SIG-M5 treated with dmso at 0.1 percent for 504 hours (cell line): ENCODE measurements around the gene TECPR1.

Experiments used
- DNase-seq: peaks from one replicate; lab custom pipeline; 2025; ENCODE audit not compliant: unreplicated experiment; lab: John Stamatoyannopoulos, UW

The TECPR1 gene

DNA sequence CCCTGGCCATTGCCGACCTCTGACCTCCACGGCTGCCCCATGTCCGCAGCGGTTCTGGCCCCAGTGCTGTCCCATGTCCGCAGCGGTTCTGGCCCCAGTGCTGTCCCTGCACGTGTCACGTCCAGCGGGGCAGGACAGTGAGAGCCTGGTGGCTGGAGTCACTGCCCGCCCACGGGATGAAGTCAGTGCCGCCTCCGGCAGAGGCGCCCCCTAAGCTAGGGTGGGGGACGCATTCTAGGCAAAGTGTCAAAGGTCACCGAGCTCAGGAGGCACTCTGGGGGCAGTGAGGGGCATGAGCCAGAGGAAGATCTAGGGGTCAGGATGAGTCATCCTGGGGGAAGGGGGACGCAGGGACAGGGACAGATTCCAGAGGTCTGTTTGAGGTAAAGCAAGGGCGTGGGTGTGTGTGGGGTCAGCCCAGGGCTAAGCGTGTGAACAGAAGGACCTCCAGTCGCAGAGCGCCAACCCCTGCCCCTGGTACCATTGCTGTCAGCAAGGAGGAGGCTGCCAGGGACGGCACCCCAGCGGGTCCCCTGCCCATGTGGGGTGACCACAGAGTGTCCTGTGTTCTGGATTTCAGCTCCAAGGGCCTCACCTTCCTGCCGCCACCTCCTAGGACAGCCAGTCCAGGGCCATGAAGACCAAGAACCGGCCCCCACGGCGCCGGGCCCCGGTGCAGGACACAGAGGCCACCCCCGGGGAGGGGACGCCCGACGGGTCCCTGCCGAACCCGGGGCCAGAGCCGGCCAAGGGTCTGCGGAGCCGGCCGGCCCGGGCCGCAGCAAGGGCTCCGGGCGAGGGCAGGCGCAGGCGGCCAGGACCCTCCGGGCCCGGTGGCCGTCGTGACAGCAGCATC lies 40.1 kb downstream of the TECPR1 start:
- DNase-seq = no peak

DNA sequence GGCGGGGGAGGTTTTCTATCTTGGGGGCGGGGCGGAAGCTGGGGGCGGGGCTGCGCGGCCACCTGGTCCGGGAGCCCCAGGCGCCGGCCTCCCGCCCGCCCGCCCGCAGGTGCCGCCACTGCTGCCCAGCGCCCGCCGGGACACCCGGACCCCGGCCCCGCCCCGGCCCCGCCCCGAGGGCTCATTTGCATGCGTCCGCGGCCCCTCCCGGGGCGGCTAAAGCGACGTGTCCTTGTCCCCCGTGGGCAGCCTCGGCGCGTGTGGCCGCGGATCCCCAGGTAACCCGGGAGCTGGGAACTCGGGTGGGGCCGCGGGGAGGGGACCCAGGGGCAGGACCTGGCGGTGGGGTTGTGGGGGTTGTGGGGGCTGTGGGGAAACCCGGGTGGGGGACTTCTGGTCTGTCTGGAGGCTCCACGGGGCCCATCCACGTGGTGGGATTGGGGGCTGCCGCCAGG lies 40.8 kb downstream of the TECPR1 start, which contains the start of gene BHLHA15:
BHLHA15 (plus strand) TSS at position 219 of the 455 bp plus-strand sequence. CDS start 871 bp downstream, outside the sequence.
- no peak for DNase-seq

DNA sequence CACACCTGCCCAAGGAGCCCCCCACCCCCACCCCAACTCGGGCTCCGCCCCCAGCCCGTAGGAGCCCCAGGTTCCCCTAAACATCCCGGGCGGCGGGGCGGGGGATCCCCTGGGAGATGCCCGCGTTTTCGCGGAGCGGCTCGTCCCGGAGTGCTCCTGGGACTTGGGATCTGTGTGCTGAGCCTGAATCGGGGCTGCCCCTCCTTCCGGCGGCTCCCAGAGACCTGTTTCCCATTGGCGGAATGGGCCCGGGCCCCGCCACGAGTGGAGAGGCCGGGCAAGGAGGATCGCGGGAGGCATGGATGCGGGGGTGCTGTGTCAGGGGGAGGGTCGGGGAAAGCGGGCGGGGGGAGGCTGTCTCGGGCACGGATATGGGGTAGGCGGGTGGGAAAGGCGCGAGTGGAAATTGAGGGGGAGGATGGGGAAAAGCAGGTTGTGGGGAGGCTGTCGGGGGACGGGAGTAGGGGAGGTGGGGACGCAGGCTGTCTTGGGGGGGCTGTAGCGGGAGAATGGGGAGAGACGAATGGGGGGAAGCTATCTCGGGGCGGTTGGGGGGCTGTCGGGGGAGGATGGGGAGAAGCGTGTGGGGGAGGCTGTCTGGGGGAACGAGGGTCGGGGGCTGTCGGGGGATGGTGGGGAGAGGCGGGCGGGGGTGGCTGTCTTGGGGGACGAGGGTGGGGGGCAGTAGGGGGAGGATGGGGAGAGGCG lies 41.4 kb downstream of the TECPR1 start:
- DNase-seq = no peak

DNA sequence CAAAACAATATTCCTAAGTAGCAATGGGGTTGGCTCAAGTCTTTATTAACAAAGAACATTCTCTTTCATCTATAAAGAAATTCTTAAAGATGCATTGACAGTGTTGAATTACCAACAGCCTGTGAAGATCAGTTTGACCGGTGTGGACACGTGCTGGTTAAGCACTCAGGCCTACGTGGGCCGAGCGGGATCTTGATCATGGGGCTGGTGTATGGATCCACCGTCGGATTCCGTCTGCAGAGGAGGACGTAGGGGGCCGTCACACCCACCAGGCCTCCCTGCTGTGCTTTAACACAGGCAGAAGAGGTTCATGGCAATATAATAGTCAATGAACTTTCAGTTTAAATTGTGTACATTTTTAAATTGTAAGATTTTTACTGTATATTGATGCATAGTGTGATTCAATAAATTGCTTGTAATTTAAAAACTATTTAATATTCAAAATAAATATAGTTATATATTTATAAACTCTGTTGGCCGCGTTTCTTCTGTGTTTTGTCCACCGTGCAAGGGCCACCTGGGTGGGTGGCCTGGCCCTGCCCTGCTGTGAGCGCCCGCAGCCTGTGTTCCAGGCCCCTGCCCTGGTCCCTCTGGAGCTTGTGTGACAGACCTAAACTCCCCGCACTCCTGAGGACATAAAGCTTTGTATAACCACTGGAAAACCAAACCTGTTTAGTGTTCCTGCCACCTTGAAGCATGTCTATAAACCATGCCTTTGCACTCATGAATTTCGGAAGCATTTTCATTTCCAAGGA lies 42.7 kb downstream of the TECPR1 start:
- DNase-seq = no peak

DNA sequence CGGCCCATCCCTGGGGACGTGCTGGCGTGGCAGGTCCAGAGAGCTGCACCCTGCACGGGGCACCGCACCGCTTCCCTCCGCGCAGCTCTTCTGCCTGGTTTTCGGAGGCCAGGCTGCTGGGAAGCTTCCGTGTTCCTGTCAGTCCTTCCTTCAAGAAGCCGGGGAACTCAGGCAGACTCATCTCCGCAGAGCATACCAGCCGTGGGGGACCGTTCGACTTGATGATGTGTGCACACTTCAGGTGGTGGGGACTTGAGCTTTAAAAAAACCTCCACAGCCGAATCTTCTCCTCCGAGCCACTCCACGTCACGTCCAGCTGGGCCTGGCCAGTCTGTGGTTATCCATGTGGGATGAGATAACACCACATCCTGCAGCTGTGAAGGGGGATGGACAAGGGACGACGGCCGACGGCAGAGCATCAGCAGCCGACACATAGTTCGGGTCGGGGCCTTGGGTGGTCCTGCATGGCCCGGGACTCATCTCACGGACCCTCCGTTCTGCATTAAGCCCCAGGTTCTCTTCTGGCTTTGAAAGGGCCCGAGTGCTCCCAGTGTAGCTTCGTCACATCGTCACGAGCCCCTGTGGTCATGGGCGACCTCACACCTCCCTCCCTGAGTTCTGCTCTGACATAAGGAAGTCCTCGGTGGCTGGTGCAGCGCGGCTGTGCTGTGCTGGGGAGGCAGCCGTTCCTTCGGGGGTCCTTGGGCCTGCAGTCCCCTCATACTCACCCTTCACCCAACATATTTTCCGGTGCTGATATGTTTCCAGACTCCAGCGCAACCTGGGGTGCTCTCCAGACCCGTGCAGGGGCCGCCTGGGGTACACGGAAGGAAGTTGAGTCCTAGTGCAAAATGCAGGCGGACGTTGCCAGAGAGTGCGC lies 45.3 kb downstream of the TECPR1 start:
- no peak for DNase-seq

DNA sequence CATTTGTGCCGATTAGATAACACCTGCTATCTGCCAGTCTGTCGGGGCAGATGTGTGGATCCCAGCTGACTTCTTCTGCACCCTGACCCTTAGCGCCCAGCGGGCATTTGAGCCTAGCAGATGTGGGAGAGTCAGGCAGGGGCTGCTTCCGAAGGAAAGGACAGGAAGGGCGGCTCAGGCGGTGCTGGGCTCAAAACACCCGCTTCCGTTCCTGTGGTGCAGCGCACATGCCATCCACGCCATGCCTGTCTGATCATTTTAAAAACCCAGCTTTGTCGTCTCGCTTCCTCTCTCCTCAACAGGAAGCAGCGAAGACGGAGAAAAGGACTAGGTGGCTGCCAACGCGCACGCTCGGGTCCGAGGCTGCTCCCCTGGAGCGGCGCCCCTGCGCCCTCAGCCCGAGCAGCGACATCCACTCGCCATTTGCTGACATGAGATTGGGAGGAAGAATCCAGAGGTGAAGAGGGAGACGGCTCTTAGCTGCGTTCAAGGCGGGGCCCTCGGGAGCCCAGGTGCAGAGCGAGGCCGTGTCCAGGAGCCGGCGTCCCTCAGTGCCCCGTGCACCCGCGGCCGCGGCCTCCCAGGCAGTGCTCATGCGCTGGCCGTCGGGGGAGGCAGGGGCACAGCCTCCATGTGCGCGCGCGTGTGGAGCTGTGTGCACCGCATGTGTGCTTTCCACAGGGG lies 46.7 kb downstream of the TECPR1 start:
- no peak for DNase-seq

DNA sequence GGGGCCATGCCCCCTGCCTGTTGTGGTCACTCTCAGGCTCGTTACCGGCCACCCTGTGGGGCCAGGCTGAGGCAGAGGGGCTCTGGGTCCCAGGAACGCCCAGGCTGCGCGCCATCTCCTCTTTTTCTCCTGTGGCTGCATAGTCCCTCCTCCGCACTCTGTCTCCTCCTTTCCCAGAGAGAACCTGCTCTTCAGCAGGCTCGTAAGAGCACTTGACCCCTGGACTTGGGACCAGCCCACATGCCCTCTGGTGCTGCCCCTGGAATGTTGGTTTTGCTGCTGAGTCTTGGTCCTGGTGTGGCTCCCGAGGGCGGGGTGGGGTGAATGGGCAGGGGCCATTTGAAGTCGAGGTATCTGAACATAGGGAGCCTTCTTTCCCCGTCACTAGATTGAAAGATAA lies 47.4 kb downstream of the TECPR1 start:
- DNase-seq = no peak

DNA sequence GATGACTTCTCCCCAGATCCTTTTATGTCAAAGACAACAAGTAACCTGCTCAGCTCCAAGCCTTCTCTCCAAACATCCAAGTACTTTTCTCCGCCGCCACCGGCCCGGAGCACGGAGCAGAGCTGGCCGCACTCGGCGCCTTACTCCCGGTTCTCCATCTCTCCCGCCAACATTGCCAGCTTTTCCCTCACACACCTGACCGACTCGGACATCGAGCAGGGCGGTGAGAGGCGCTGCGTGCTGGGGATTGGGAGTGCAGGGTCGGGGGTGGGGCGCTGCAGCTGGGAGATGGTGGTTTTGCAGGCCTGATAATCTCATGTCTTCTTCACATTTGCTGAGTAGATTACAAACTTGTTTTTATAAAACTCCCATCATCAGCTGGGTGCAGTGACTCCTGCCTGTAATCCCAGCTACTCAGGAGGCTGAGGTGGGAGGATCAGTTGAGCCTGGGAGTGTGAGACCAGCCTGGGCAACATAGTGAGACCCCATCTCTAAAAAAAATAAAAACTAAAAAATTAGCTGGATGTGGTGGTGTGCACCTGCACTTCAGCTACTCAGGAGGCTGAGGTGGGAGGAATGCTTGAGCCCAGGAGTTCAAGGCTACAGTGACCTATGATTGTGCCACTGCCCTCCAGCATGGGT lies 47.9 kb downstream of the TECPR1 start:
- DNase-seq = no peak

DNA sequence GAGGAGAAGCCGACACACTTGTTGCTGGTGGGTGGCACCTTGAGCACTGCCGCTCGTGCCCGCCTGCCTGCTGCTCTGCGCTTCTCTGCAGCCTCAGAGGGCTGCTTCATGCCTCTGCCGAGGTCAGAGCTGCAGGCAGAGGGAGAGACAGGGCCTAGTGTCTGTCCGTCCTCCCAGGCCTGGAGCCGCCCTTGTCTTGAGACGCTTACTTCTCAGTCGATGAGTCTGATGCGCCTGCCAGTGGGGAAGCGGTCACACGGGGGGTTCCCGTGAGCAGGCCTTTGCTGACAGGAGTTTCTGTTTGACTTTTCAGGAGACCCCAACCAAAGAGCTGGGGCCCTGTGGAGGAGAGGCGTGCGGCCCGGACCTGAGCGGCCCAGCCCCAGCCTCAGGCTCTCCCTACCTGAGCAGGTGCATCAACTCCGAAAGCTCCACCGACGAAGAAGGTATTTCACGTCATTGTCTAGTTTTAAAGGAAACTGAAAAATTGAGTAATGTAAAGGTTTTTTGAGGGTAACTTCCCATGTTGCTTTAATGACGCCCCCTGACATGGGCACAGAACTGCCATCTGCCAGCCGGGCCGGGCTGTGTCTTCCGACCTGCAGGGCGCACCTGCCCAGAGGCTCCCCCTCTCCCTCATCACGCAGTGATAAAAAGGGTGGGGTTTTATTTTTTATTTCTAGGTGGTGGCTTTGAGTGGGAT lies 48.6 kb downstream of the TECPR1 start:
- no peak for DNase-seq

DNA sequence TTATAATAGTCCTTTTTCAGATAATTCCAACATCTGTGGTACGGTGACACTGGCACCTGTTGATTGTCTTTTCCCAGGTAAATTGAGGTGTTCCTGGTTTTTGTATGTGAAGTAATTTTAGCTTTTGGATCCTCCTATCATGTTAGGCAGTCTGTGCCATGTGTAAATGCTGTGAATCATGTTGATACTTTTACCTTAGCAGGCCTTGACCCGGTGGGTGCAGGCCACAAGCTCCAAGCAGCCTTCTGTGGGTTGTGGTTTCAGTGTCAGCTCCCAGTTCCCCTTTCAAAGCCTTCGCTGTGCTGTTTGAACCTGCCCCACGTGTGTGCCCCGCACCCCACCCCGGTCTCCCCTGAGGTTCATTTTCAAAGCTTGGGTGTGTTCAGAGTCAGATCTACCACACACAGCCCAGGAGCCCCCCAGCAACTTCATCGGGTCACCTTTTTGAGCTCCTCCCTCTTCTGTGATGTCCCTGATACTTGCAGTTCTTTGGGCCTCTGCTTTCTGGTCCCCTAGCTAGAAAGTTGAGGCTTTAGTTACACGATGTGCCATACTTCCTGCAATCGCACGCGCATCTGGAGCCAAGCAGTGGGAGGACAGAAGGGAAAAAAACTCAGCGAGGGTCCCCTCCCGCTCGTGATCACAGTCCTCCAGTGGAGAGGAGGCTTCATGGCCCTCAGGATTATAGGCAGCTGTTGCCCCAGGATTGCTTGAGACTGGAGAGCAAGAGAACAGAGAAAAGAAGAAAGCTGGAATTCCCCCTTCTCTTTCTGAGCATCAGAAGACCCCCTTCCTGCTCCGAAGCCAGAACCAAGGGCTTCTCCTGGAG lies 49.5 kb downstream of the TECPR1 start:
- DNase-seq = peak; percentile 69

DNA sequence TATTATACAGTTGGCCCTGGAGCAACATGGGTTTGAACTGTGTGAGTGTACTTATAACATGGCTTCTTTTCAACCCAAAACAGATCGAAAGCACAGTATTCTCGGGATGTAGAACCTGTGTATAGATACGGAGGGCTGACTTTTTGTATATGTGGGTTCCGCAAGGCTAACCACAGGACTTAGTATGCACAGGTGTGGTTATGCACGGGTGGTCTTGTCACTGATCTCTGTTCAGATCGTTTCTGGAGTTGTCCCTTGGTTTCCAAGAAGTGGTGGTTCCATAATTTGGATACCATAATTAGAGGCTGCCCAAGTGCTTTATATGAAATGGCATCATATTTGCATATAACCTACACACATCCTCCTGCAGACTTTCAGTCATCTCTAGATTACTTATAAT lies 51.7 kb downstream of the TECPR1 start:
- DNase-seq = no peak

DNA sequence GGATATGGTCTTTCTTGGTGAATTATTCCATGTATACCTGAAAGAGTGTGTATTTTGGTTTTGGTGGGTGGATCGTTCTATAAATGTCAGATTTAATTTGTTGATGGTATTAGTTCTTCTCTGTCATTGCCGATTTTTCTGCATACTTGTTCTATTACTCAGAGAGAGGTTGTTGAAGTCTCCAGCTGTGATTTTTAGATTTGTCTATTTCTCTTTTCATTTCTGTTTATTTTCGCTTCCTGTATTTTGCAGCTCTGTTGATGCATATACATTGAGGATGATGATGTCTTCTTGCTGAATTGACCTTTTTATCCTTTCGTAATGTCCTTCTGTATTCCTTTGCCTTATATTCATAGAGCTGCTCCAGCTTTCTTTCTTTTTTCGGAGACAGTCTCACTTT lies 52.9 kb downstream of the TECPR1 start:
- no peak for DNase-seq

DNA sequence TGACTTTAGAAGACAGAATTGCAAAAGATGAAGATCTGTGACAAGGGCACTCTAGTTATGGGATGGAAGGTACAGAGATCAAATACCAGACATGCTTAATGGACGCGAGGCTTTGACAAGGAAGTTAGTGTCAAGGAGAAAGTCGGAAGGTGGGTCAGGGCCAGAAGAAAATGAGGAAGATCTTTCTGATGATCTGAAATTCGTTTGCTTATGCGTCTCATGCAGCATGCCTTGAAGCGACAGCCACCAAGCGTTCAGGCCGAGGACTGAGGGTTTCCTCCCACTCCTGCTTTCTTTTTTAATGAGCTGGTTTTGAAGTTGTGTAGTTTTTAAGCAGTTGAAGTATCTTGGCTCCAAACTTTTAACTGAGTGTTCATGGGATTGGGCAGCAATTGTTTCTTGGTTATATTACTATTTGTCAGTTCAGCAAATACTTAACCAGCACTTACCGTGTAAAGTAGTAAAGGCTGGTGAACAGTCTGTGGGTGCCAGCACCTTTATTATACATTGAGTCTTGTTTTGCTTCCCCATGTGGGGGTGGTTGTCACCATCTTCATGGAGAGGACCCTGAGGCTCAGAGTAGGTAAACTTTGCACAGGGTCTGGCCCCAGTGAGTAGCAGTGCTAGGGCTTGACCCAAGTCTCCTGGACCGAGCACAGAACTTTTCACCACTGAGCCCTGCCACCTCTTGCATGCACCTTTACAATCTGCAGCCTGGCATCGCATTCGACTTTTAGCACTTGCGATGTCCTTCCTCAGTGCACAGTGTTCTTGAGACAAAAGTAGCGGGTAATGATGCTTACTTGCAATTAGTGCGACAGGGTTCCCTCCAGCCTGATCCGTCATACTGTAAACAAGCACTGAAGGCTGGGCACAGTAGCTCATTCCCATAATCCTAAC lies 55.1 kb downstream of the TECPR1 start:
- no peak for DNase-seq

DNA sequence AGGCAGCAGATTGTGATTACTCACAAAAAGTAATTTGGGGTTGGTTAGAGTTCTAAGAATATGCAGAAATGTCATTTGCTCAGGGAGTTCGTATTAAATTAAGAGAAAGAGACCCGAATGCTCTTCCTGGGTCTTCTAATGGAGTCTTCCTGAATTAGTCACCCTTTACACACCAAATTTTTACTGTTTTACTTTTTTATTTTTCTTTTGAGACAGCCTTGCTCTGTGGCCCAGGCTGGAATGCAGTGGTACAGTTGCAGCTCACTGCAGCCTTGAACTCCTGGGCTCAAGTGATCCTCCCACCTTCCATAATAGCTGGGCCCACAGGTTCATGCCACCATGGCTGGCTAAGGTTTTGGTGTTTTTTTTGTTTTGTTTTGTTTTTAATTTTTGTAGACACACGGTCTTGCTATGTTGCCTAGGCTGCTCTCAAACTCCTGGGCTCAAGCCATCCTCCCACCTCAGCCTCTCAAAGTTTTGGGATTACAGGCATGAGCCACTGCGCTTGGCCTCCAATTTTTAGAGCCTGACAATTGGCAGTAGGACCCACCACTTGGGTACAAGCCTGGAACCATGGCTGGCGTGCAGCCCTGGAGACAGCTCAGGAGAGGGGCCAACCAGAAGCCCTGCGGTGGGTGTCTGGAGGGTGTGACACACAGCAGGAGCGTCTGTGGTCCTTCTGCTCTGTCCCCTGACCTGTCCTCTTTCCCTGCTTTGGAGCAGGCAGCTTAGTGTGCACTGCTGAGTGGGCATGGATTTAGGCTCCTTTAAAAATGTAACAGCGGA lies 57.2 kb downstream of the TECPR1 start:
- no peak for DNase-seq

DNA sequence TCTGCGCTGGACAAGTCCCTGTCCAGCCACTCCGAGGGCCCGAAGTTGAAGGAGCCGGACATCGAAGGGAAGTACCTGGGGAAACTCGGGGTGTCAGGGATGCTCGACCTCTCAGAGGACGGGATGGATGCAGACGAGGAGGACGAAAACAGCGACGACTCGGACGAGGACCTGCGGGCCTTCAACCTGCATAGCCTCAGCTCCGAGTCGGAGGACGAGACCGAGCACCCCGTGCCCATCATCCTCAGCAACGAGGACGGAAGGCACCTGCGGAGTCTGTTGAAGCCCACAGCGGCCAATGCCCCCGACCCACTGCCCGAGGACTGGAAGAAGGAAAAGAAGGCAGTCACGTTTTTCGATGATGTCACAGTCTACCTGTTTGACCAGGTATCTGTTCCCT lies 57.8 kb downstream of the TECPR1 start:
- no peak for DNase-seq

DNA sequence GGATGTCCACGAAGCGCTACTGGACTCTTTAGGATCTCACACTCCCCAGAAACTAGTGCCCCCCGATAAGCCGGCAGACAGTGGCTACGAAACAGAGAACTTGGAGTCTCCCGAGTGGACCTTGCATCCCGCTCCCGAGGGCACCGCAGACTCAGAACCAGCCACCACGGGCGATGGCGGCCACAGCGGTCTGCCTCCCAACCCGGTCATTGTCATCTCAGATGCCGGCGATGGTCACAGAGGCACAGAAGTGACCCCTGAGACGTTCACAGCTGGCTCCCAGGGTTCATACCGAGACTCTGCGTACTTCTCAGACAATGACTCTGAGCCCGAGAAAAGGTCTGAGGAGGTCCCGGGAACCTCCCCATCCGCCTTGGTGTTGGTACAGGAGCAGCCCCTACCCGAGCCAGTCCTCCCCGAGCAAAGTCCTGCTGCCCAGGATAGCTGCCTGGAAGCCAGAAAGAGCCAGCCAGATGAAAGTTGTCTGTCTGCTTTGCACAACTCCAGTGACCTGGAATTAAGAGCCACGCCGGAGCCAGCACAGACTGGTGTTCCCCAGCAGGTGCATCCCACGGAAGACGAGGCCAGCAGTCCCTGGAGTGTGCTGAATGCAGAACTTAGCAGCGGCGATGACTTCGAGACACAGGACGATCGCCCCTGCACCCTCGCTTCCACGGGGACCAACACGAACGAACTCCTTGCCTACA lies 58.4 kb downstream of the TECPR1 start:
- DNase-seq = no peak
